Aorta (tissue), 5 donors: ENCODE measurements around the gene PLPPR5. TPM values are rescaled to one million over a fixed set of nuclear protein-coding genes. Genes with fewer than 3 reads are reported as not detected.

Source experiments
- ATAC-seq: fragments of 200-7000 bp; cut with Tn5 transposase; one replicate; pipeline ENCODE4 v1.9.1; 2022; ENCODE audit warnings: moderate library complexity; ENCODE audit not compliant: low FRiP score
- DNase-seq, 2 donors: peaks; one replicate each; pipeline ENCODE4 v3.0.0-alpha.2; 2020
- H3K27ac ChIP-seq, 2 donors: one replicate each; pipeline ENCODE4 v1.5.1; 2013; ENCODE audit warnings: low read length in 2 of 2, mild to moderate bottlenecking in 2 of 2, moderate library complexity in 2 of 2, control low read depth in 1 of 2, inconsistent platforms in 1 of 2, low read depth in 1 of 2
- H3K27me3 ChIP-seq, 2 donors: one replicate each; pipeline ENCODE4 v1.6.1; 2013; ENCODE audit warnings: control low read depth in 1 of 2, low read length in 1 of 2, mild to moderate bottlenecking in 1 of 2, moderate library complexity in 1 of 2; ENCODE audit not compliant: insufficient read depth in 2 of 2, control insufficient read depth in 1 of 2
- H3K36me3 ChIP-seq, 2 donors: one replicate each; pipeline ENCODE4 v1.6.1; 2013; ENCODE audit warnings: control low read depth in 1 of 2, low read length in 1 of 2, mild to moderate bottlenecking in 1 of 2; ENCODE audit not compliant: insufficient read depth in 2 of 2, control insufficient read depth in 1 of 2
- H3K4me1 ChIP-seq, 2 donors: one replicate each; pipeline ENCODE4 v1.6.1; 2013; ENCODE audit warnings: low read length in 2 of 2, control low read depth in 1 of 2, mild to moderate bottlenecking in 1 of 2, moderate library complexity in 1 of 2; ENCODE audit not compliant: insufficient read depth in 2 of 2, control insufficient read depth in 1 of 2
- H3K4me3 ChIP-seq, 2 donors: one replicate each; pipeline ENCODE4 v1.5.1; 2013; ENCODE audit warnings: low read length in 2 of 2, control low read depth in 1 of 2, mild to moderate bottlenecking in 1 of 2
- H3K9me3 ChIP-seq: one replicate; pipeline ENCODE4 v1.6.1; 2013; ENCODE audit warnings: mild to moderate bottlenecking, low read length; ENCODE audit not compliant: control insufficient read depth
- WGBS, 2 donors: extraction: QIAGEN DNeasy Blood & Tissue Kit; methylation state at CpG; one replicate each; pipeline ENCODE4 v1.1.7; 2013; 5-methylcytosine and 5-hydroxymethylcytosine counted together
- intact Hi-C, 2 donors: fragments of 100-400 bp; cut with DNase I; formaldehyde crosslinking; loops; one replicate each; pipeline versions ENCODE4 v1.14.2 to v1.15.0; 2022
- polyA plus RNA-seq, 2 donors: library from polyadenylated mRNA; stranded (reverse); fragments of 200-250 nt; gene quantifications; one replicate each; pipeline ENCODE4 v1.2.3, GENCODE V29; 2013
- total RNA-seq, 2 donors: library from RNA; stranded (reverse); fragmentation: NEBNext Ultra II Directional; extraction: Animal tissue kit (Norgen Biotek cat#: 25700); gene quantifications; one replicate each; pipeline ENCODE4 v1.2.1, GENCODE V29; 2021
- donor health status: healthy with polysubstance abuse.
- donor health status: Bipolar disorder and iron deficiency.
- donor health status: DM: no; HTN: no; CAD: no.
- donor health status: DM: no; HTN: no; CAD: no.
- donor health status: DM: yes; HTN: yes; CAD: no.

Gene PLPPR5
- total and polyA plus RNA-seq, 4 donors = not detected

GRCh38 chr1:98910827-98911226, 93.8 kb downstream of the PLPPR5 start:
- intact Hi-C loops = no loop called here
- WGBS, 2 donors = 88 to 92% methylated on average over 2 of the region's 2 CpGs
- Histone ChIP-seq H3K4me1 (no peaks in the 10 kb centered on the region), H3K36me3 (no peaks in the 10 kb centered on the region), H3K27me3 (no peaks in the 10 kb centered on the region), H3K9me3 (no peaks in the 10 kb centered on the region), H3K4me3 (no peak overlapping the region), H3K27ac (no peak overlapping the region)
- ATAC-seq (no peak), DNase-seq (no peak)

GRCh38 chr1:98908980-98909379, 95.7 kb downstream of the PLPPR5 start:
- no peak overlapping the region for H3K4me3 ChIP-seq
- no peaks in the 10 kb centered on the region for H3K36me3 ChIP-seq
- no peaks in the 10 kb centered on the region for H3K27me3 ChIP-seq
- no peak for DNase-seq
- ATAC-seq = no peak
- H3K4me1 ChIP-seq = no peaks in the 10 kb centered on the region
- no peak overlapping the region for H3K27ac ChIP-seq
- WGBS, 2 donors = 90 to 97% methylated on average over 1 of the region's 1 CpG
- intact Hi-C loops = no loop called here
- H3K9me3 ChIP-seq = no peaks in the 10 kb centered on the region

DNA sequence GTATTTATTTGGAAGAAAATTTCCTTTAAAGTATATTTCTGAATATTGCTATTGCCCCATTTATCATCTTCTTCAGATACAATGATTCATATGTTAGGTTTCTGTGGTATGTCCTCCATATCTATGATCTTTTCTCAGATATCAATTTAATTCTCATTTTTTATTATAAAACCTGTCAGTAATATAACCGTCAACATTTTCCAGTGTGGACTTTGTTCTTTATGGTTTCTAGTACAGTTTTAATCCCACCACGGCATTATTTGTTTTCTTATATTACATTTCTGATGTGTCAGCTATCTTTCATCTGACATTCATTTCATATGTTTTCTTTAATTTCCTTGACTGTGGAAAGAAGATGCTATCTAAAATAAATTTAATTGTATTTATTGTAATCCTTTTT, 97.9 kb downstream of the PLPPR5 start:
- intact Hi-C loops = no loop called here
- DNase-seq (no peak), ATAC-seq (no peak)
- 28 to 37% methylated on average over 2 of the region's 2 CpGs for WGBS, 2 donors
- H3K4me3 ChIP-seq = no peak overlapping the region
- no peaks in the 10 kb centered on the region for H3K9me3 ChIP-seq
- no peak overlapping the region for H3K27ac ChIP-seq
- no peaks in the 10 kb centered on the region for H3K27me3 ChIP-seq
- H3K36me3 ChIP-seq = no peaks in the 10 kb centered on the region
- H3K4me1 ChIP-seq = no peaks in the 10 kb centered on the region

DNA sequence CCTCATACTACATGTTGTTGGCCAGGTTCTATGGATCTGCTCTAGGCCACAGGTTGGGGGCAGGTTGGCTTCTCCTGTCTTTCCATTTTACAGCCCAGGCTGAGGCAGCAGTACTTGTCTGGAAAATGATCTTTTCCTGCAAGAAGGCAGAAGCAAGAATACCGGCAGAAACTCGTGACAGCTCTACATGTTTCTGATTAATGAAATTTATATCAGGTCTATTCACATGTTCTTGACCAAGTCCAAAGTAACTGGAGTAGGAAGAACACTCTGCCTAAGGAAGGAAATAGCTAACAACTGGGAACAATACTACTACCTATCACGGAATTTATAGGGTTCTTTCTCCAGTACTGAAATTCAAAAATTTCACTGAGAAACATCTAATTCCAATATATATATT, 98.3 kb downstream of the PLPPR5 start:
- Histone ChIP-seq H3K27me3 (no peaks in the 10 kb centered on the region), H3K27ac (no peak overlapping the region), H3K4me1 (no peaks in the 10 kb centered on the region), H3K9me3 (no peaks in the 10 kb centered on the region), H3K4me3 (no peak overlapping the region), H3K36me3 (no peaks in the 10 kb centered on the region)
- ATAC-seq (no peak), DNase-seq (no peak)
- WGBS, 2 donors = 57 to 62% methylated on average over 3 of the region's 3 CpGs
- intact Hi-C loops = no loop called here

DNA sequence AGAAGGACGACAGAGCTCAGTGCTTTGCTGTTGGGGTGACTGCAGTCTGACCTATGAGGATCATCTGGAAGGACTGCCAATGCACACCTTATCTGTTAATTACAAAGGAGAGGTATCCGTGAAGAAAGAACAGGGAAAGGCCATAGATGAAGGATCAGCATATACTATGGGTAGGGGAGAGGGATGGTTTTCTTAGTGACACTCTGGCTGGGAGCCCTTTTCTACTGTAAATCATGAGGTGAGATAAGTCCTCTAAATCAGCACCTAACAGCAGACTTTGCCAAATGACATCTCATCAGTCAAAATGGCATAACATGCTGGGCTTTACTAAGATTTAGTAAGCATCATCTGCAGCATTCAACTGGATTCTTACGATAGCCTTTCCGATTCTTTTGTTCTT, 100.0 kb downstream of the PLPPR5 start:
- DNase-seq = no peak
- Histone ChIP-seq H3K4me3 (no peak overlapping the region), H3K4me1 (no peaks in the 10 kb centered on the region), H3K36me3 (no peaks in the 10 kb centered on the region), H3K27ac (no peak overlapping the region), H3K27me3 (no peaks in the 10 kb centered on the region), H3K9me3 (no peaks in the 10 kb centered on the region)
- ATAC-seq = no peak
- WGBS, 2 donors = 64 to 66% methylated on average over 4 of the region's 4 CpGs
- intact Hi-C loops = no loop called here

DNA sequence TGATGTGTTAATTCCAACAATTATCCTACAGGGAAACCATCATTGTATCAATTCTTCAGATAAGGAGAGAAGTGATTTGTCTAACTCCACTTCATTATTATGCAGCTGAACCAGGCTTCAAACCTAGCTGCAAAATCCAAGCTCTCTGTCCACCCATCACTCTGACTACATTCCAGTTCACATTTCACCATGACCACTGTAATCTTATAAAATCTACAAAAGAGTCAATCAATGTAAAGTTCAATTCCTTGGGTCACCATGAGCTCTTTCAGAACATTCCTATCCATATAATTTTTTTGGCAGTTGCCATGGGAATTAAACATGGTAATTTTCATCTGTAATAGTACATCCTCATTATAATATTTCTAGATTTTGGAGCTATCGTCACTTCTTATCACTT, 100.9 kb downstream of the PLPPR5 start:
- ATAC-seq (no peak), DNase-seq (no peak)
- no peaks in the 10 kb centered on the region for H3K4me1 ChIP-seq
- H3K9me3 ChIP-seq = no peaks in the 10 kb centered on the region
- no peak overlapping the region for H3K27ac ChIP-seq
- no peak overlapping the region for H3K4me3 ChIP-seq
- 81 to 85% methylated on average over 1 of the region's 1 CpG for whole genome bisulfite sequencing, 2 donors
- H3K27me3 ChIP-seq = no peaks in the 10 kb centered on the region
- H3K36me3 ChIP-seq = no peaks in the 10 kb centered on the region
- intact Hi-C loops = no loop called here

DNA sequence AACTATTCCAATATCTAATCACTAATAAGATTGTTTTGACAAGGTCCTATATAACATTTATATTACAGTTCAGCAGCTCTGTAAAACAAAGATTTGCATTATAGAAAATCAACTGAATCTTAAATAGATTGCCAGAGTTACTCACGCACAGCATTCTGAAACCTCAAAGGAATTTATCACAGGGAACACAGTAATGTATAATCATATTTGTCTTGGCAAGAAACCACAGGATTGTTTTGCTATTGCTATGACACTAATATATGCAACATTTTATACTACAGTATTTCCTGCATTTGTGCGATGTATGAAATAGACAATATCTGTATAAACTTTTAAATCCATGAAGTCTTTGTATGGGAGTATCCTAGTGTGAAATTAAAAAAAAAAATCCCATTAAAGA, 101.4 kb downstream of the PLPPR5 start:
- Histone ChIP-seq H3K36me3 (no peaks in the 10 kb centered on the region), H3K4me1 (no peaks in the 10 kb centered on the region), H3K27ac (no peak overlapping the region), H3K27me3 (no peaks in the 10 kb centered on the region), H3K4me3 (no peak overlapping the region), H3K9me3 (no peaks in the 10 kb centered on the region)
- ATAC-seq (no peak), DNase-seq (no peak)
- WGBS, 2 donors = 6 to 12% methylated on average over 2 of the region's 2 CpGs
- intact Hi-C loops = no loop called here

GRCh38 chr1:98898940-98899339, 105.7 kb downstream of the PLPPR5 start:
- intact Hi-C loops = no loop called here
- Histone ChIP-seq H3K36me3 (no peaks in the 10 kb centered on the region), H3K9me3 (no peaks in the 10 kb centered on the region), H3K27me3 (no peaks in the 10 kb centered on the region), H3K4me1 (no peaks in the 10 kb centered on the region), H3K4me3 (no peak overlapping the region), H3K27ac (no peak overlapping the region)
- WGBS, 2 donors = 76 to 85% methylated on average over 2 of the region's 2 CpGs
- no peak for ATAC-seq
- no peak for DNase-seq

DNA sequence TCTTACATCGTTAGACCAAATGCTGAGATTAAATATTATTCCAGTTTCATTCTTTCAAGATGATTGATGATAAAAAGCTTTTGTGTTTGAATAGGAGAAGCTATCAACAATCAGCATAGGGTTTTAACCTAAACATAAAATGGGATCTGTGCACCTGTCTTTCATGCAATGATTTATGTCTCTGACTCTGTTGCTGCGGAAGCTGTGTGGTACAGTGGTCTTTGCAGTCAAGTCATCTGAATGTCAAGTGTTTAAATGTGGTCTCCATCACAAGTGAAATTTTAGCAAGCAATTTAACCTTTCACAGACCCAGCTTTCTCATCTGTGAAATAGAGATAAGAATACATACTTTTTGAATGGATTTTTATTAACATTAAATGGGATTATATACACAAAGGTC, 107.2 kb downstream of the PLPPR5 start:
- ATAC-seq = no peak
- no peak overlapping the region for H3K4me3 ChIP-seq
- no peaks in the 10 kb centered on the region for H3K36me3 ChIP-seq
- WGBS, 2 donors = 33 to 39% methylated on average over 2 of the region's 2 CpGs
- DNase-seq = no peak
- intact Hi-C loops = no loop called here
- H3K27ac ChIP-seq = no peak overlapping the region
- no peaks in the 10 kb centered on the region for H3K9me3 ChIP-seq
- H3K4me1 ChIP-seq = no peaks in the 10 kb centered on the region
- H3K27me3 ChIP-seq = no peaks in the 10 kb centered on the region
